GM19372 (cell line): ENCODE results near the gene RYR3.

Source experiments
- ATAC-seq: cut with Tn5 transposase; IDR thresholded peaks from one replicate; pipeline ENCODE4 v1.9.1; 2021; ENCODE audit warnings: mild to moderate bottlenecking, low read depth, moderate library complexity; ENCODE audit not compliant: unreplicated experiment

Gene RYR3

GRCh38 chr15:33737687-33738601, 427.2 kb downstream of the RYR3 start:
- ATAC-seq = no peak

- no peak for ATAC-seq
These were observed 428.3 kb downstream of the RYR3 start for GRCh38 chr15:33738941-33739664.

- ATAC-seq = no peak
These were observed 431.5 kb downstream of the RYR3 start for GRCh38 chr15:33742306-33742705.

GRCh38 chr15:33742800-33743199, 432.0 kb downstream of the RYR3 start:
- ATAC-seq = no peak

GRCh38 chr15:33746203-33746602, 435.4 kb downstream of the RYR3 start:
- ATAC-seq = no peak

GRCh38 chr15:33753012-33753411, 442.2 kb downstream of the RYR3 start:
- no peak for ATAC-seq

- ATAC-seq = no peak
These were observed 443.5 kb downstream of the RYR3 start for GRCh38 chr15:33754242-33754641.

GRCh38 chr15:33756961-33757360, 446.2 kb downstream of the RYR3 start:
- no peak for ATAC-seq

- ATAC-seq = no peak
These were observed 446.9 kb downstream of the RYR3 start for GRCh38 chr15:33757516-33758232.

GRCh38 chr15:33766389-33766788, 455.6 kb downstream of the RYR3 start:
- ATAC-seq = no peak

- no peak for ATAC-seq
These were observed 458.0 kb downstream of the RYR3 start for GRCh38 chr15:33768670-33769190.

GRCh38 chr15:33773969-33774368, 463.2 kb downstream of the RYR3 start:
- no peak for ATAC-seq

- no peak for ATAC-seq
These were observed 468.1 kb downstream of the RYR3 start for GRCh38 chr15:33778852-33779251.

GRCh38 chr15:33780011-33780768, 469.4 kb downstream of the RYR3 start:
- ATAC-seq = no peak

- ATAC-seq = no peak
These were observed 472.2 kb downstream of the RYR3 start for GRCh38 chr15:33782966-33783365.

GRCh38 chr15:33785366-33785765, 474.6 kb downstream of the RYR3 start:
- ATAC-seq = no peak

GRCh38 chr15:33788906-33789540, 478.3 kb downstream of the RYR3 start:
- ATAC-seq = no peak

GRCh38 chr15:33794453-33794852, 483.7 kb downstream of the RYR3 start:
- no peak for ATAC-seq

GRCh38 chr15:33795070-33795469, 484.3 kb downstream of the RYR3 start:
- no peak for ATAC-seq

GRCh38 chr15:33797651-33798050, 486.9 kb downstream of the RYR3 start:
- no peak for ATAC-seq
